ENCODE results near the gene KDM1A. TPM values are rescaled to one million over a fixed set of nuclear protein-coding genes. Genes with fewer than 3 reads are reported as not detected.
A peak's percentile ranks its signal among the peaks of the same experiment; 100 is the strongest.

KDM1A gene
- total RNA-seq, 1 donor from 2014 or later: 27.4 TPM

DNA sequence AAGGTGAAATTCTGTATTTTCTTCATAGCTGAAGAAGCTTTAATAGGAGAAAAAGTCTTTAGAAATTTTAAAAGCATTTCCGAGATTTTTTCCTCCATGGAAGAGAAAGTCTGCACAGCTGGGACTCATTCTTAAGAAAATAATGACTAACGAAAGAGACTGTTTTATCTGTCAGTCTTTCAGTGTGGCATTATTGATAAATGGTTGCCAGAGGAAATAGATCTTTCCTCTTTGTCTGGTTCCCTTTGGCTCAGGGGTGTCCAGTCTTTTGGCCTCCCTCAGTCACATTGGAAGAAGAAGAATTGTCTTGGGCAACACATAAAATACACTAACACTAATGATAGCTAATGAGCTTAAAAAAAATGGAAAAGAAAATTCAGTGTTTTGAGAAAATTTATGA, 49.9 kb downstream of the KDM1A start:
- intact Hi-C loops (cut with micrococcal nuclease): no loop called here
- H3K27me3 ChIP-seq (ENCODE audit: low read depth): no peaks in the 10 kb centered on the region
- no peaks in the 10 kb centered on the region for H3K9me3 ChIP-seq (replicated peaks)
- TF ChIP-seq, protein P1, sequence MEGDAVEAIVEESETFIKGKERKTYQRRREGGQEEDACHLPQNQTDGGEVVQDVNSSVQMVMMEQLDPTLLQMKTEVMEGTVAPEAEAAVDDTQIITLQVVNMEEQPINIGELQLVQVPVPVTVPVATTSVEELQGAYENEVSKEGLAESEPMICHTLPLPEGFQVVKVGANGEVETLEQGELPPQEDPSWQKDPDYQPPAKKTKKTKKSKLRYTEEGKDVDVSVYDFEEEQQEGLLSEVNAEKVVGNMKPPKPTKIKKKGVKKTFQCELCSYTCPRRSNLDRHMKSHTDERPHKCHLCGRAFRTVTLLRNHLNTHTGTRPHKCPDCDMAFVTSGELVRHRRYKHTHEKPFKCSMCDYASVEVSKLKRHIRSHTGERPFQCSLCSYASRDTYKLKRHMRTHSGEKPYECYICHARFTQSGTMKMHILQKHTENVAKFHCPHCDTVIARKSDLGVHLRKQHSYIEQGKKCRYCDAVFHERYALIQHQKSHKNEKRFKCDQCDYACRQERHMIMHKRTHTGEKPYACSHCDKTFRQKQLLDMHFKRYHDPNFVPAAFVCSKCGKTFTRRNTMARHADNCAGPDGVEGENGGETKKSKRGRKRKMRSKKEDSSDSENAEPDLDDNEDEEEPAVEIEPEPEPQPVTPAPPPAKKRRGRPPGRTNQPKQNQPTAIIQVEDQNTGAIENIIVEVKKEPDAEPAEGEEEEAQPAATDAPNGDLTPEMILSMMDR (IDR thresholded peaks at IDR 0.05; ENCODE audit: borderline replicate concordance): no peak
- DNase-seq: no peak
- no peak overlapping the region for H3K27ac ChIP-seq (replicated peaks)
- H3K36me3 ChIP-seq: peaks cover 79% of the 10 kb centered on the region
- no peaks in the 10 kb centered on the region for H3K4me1 ChIP-seq
- no peak overlapping the region for H3K4me3 ChIP-seq

DNA sequence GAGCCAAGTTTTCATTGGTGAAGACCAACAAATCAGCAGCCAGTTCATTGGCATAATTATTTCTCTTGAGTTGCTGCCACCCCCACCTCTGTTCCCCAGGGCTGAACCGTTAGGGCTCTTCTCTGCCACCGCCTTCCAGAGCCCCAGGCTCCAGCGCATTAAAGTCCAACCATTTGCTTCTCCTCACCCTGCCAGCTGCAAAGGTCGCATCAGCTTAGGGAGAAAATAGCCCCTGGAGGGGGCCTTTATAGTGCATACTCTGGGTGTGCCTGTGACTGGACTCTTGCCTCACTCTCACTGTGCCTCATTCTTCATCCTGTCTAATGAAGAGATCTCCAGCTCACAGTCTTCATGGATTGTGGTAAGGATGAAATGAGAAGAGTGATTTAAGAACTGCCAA, 50.4 kb downstream of the KDM1A start:
- H3K27ac ChIP-seq (replicated peaks): no peak overlapping the region
- H3K27me3 ChIP-seq (ENCODE audit: low read depth): no peaks in the 10 kb centered on the region
- TF ChIP-seq, protein P1 (IDR thresholded peaks at IDR 0.05; ENCODE audit: borderline replicate concordance): no peak
- H3K4me1 ChIP-seq: no peaks in the 10 kb centered on the region
- H3K9me3 ChIP-seq (replicated peaks): no peaks in the 10 kb centered on the region
- H3K4me3 ChIP-seq: no peak overlapping the region
- intact Hi-C loops (cut with micrococcal nuclease): no loop called here
- DNase-seq: no peak
- H3K36me3 ChIP-seq: peaks cover 75% of the 10 kb centered on the region

DNA sequence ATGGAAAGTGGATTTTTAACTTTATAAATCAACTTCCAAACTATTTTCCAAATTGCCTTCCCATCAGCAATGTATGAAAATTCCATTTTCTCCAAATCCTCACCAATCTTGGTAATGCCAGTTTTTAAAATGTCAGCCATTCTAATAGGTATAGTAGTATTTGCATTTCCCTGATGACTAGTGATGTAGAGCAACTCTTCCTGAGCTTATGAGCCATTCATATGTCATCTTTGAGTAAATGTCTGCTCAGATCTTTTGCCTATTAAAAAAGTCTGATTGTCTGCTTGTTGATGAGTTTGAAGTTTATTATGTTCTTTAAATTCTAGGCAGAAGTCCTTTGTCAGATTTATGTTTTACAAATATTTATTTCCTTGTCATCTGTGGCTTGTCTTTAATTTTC, 54.7 kb downstream of the KDM1A start:
- intact Hi-C loops (cut with micrococcal nuclease): no loop called here
- Histone ChIP-seq H3K4me3 (no peak overlapping the region), H3K4me1 (no peaks in the 10 kb centered on the region), H3K9me3 (replicated peaks) (no peaks in the 10 kb centered on the region), H3K27me3 (ENCODE audit: low read depth) (no peaks in the 10 kb centered on the region), H3K36me3 (peaks cover 75% of the 10 kb centered on the region), H3K27ac (replicated peaks) (no peak overlapping the region)
- TF ChIP-seq, protein P1 (IDR thresholded peaks at IDR 0.05; ENCODE audit: borderline replicate concordance): no peak
- no peak for DNase-seq

DNA sequence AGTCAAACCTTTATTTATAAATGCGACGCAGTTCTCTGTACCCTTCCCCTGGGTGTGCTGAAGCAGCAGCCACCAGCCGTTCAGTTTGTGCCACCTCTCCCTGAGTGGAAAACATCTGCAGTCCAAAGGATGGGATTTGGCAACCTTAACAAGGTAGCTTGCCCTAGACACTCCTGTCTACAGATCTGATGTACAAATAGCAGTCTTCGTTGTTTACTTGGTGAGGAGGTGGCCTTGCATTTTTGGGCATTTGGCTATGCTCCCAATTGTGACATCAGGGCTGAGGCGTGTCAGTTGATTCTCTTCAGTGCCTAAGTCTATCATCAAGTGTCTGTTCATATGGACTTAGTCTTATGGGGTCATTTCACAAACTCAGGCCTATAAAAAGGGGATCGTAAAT, 59.8 kb downstream of the KDM1A start:
- Histone ChIP-seq H3K36me3 (peaks cover 73% of the 10 kb centered on the region), H3K27me3 (ENCODE audit: low read depth) (no peaks in the 10 kb centered on the region), H3K4me3 (no peak overlapping the region), H3K27ac (replicated peaks) (no peak overlapping the region), H3K4me1 (peaks cover 9% of the 10 kb centered on the region), H3K9me3 (replicated peaks) (no peaks in the 10 kb centered on the region)
- no peak for DNase-seq
- intact Hi-C loops (cut with micrococcal nuclease): no loop called here
- TF ChIP-seq, protein P1 (IDR thresholded peaks at IDR 0.05; ENCODE audit: borderline replicate concordance): no peak

DNA sequence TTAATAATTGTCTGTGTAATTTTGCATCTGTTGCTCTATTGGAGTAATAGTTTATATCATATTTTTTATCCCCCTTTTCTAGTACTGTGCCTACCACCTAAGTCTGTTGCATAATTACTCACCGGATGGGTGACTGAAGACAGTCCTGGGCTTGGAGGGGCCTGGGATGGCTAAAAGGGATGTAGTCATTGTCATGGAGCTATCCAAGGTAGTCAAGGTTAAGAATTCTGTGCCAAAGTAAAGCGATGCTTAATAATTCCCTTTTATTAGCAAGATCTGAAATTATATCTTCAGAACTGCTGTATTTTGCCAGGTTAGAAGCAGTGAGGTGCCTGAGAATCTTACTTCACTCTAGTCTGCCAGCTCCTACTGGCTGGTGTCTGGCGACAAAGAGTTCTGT, 61.6 kb downstream of the KDM1A start:
- peaks cover 20% of the 10 kb centered on the region for H3K4me1 ChIP-seq
- H3K27me3 ChIP-seq (ENCODE audit: low read depth): no peaks in the 10 kb centered on the region
- TF ChIP-seq, protein P1 (IDR thresholded peaks at IDR 0.05; ENCODE audit: borderline replicate concordance): no peak
- H3K27ac ChIP-seq (replicated peaks): no peak overlapping the region
- H3K9me3 ChIP-seq (replicated peaks): no peaks in the 10 kb centered on the region
- intact Hi-C loops (cut with micrococcal nuclease): no loop called here
- H3K36me3 ChIP-seq: peaks cover 89% of the 10 kb centered on the region
- no peak for DNase-seq
- no peak overlapping the region for H3K4me3 ChIP-seq

DNA sequence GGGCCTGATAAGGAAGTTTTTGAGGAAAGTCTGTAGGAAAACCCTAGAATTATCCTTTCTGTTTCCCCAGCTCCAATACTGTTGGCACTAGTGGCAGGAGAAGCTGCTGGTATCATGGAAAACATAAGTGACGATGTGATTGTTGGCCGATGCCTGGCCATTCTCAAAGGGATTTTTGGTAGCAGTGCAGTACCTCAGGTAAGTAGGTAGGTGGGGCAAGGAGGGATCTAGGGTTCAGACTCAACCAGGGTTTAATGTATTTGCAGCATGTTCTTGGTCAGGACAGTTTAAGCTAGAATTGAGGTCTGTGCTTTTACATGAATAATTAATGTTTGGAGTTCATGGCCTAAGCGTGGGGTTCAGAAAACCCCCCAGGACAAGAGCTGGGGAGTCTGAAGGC, 62.1 kb downstream of the KDM1A start:
- Histone ChIP-seq H3K27me3 (ENCODE audit: low read depth) (no peaks in the 10 kb centered on the region), H3K27ac (replicated peaks) (no peak overlapping the region), H3K36me3 (peaks cover 94% of the 10 kb centered on the region), H3K4me1 (peaks cover 25% of the 10 kb centered on the region), H3K4me3 (no peak overlapping the region), H3K9me3 (replicated peaks) (no peaks in the 10 kb centered on the region)
- intact Hi-C loops (cut with micrococcal nuclease): no loop called here
- TF ChIP-seq, protein P1 (IDR thresholded peaks at IDR 0.05; ENCODE audit: borderline replicate concordance): peak; percentile 25
- no peak for DNase-seq
